HG03439 (cell line): ENCODE data around the gene BEGAIN.

Source experiments
- ATAC-seq: cut with Tn5 transposase; IDR thresholded peaks from one replicate; pipeline ENCODE4 v1.9.1; 2021; ENCODE audit warnings: mild to moderate bottlenecking, moderate library complexity; ENCODE audit not compliant: unreplicated experiment

BEGAIN gene

DNA sequence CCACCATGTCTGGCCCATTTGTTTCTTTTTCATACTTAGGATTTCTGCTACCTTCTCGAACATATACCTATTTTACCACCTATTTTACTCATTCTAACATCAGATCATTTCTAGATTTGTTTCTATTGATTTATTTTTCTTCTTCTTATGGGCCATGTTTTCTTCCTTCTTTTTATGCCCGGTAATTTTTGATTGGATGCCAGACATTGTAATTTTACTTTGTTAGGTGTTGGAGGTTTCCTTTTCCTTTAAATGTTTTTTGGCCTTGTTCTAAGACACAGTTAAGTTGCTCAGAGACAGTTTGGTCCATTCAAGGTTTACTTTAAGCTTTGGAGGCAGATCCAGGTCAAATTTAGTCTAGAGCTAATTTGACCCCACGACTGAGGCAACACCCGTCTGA lies 14.7 kb upstream of the BEGAIN start:
- no peak for ATAC-seq

DNA sequence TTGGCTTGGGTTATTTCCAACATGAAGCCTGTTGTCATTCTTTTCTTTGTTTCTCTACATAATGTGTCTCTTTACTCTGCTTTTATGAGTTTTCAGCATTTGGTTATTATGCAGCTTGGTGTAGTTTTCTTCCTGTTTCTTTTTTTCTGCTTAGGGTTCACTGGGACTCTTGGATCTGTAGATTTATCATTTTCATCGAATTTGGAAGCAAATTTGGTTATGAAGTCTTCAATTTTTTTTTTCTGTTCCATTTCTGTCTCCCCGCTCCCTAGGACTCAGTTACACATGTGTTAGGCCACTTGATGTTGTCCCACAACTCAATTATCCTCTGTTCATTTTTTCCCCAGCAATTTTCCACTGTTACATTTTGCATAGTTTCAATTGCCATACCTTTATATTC lies 13.8 kb upstream of the BEGAIN start:
- ATAC-seq = no peak

DNA sequence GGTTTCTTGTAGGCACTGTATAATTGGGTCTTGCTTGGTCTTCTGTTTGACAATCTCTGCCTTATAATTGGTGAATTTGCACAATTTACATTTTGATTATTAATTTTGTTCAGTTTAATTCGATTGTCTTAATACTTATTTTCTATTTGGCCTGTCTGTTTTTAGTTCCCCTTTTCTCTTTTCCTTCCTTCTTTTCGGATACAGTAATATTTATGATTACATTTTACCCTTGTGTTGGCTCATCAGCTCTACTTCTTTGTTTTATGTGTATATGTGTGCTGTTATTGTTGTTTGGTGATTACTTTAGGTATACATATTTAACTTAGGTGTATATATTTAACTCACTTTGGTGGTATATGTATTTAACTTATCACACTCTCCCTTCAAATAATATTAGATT lies 12.8 kb upstream of the BEGAIN start:
- no peak for ATAC-seq

DNA sequence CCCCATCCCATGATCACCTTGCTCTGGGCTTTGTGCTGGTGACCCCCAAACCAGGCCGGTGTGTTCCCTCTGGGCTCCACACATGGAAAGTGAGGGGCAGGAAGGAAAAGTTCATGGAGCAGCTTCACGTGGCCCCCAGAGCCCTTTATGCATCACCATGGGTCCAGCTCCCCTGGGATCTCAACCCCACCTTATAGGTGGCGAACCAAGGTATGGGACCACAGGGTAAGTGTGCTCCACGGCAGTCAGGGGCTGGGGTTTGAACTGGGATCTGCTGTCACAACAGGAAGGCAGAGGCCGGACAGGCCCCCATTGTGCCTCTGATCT lies 7.4 kb upstream of the BEGAIN start:
- ATAC-seq = no peak

DNA sequence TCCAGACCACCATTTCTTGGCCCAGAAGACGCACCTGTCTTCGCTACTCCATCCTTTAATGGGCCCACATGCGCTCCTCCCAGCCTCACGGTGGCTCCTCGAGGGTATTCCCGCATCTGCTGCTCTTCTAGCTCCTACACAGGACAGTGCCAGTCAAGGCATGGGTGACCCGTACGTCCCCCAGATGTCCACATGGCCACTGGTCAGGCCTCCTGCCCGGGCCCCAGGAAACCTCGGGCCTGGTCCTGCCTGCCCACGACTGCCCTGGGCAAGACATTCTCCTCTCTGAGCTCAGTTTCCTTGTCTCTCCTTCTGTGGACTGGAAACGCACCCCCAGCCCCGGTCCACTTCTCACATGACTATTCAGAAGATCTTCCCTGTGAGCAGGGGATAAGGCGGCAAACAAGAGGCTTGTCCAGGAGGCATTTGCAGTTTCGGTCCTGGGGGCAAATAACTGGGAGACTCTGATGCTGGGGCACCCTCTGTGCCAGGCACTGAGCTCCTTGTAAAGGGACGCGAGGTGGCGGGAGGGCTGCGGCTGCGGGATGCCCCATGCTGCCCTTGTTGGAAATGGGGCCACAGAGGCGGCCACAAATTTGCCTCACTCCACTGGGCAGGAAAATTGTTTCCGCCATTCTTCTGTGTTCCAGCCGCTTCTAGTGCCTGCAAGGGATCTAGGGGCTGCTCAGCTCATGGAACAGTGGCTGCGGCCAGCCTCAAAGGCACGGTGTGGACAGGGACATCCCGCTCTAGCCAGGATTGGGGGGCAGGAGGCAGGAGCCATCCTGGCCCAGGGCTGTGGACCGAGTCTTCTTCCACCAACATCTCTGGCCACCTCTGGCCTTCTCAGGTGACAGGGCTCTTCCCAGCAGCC lies 6.8 kb upstream of the BEGAIN start:
- no peak for ATAC-seq

DNA sequence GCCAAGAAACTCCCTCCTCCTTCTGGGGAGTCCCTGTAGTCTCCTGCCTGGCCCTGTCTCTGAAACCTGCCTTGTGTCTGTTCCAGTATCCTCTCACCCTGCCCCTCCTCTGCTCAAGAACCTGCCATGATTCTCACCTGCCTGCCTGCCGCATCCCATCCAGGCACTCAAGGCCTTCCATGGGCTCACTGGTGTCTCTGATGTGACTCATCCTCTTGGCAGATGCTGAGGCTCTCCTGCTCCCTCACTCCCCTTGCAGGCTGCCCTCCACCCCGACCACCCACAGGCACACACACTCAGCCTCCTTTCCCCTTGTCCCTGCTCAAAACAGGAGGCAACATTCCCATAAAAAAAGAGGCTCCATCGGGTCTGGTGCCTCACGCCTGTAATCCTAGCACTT lies 5.8 kb upstream of the BEGAIN start:
- no peak for ATAC-seq

DNA sequence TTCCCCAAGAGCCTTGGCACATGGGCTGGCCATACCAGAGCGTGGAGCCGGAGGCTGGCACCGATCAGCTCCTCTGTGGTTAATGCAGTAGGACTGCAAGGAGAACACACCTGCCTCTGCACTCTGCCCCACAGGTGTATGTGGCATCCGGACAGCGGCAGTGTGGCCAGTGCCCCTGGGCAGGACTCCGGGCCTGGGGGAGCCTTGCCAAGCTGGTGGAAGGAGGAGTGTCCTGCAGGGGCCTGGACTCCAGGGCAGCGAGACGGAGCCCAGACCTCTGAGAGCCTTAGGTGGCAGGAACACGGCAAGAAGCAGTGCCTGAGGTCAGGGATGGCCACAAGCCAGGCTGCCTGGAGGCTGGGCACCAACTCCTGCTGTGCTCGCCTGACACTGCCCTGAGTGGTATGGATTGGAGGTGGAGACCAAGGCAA lies 5.3 kb upstream of the BEGAIN start:
- ATAC-seq = no peak

DNA sequence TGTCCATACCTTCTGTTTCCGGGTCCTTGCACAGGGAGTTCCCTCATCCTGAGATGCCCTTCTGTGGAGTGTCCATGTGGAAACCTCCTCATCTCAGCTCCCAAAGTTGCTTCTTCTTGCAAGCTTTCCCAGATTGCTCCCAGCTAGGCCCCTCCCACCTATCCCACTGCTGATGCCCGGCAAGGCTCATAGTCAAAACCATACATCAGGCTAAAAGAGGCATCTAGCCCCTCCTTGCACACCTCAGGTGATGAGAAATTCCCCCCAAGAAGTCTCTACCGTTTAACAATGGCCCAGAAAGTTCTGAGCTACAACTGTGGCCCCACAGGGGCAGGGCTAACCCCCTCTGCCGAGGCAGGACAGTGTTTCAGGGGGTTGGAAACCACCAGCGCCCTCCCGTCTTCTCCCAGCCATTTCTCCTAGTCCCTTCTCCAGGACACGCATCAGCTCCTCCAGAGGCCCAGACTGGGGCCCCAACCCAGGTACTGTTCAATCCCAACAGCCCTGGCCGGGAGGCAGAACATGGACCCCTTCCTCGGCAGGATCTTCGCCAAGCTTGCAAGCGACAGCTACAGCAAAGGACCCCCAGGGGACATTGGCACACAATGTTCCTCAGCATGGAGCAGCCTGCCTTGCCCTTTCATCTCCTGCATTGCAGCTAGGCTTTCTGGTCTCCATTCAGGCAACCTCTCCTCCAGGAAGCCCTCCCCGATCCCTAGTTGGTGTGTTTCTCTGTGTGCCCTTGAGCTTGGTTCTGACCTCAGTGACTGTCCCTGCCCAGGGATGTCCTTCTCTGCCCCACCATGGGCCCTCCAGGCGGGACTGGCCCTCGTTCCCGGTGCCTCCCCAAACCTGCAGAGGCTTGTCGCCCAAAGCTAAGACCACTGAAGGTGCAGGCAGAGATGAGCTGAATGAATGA lies 4.5 kb upstream of the BEGAIN start:
- ATAC-seq = no peak

DNA sequence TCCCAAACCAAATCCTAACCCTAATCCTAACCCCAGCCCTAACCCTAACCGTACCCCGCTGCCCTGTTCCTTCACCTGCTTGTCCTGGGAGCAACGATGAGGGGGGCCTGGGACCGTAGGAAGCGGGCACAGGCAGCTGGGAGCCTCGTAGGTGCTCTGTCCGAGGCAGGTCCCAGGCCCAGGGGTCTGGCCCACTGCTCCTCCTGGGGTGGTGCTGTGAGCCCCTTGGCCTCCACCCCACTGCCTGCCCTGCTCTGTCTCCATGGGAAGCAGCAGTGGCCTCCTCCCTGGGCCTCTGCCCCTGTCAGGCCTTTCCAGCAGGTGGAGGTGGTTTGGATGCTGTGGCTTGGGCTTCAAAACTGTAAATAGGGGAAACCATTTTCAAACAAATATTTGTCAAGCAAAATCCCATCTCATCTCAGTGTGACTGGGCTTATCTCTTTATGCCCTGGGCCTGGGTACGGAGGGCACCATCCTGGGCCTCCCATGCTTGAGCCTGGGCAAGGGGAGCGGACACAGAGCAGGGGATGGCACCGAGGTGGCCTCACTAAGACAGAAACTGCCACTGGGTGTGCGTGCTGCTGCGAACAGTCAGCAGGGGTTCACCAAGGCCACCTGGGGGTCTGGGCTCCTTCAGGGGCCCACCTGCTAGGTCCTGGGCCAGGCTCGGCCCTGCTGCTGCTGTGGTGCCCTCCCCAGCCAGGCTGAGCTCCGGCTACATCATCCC lies 3.7 kb upstream of the BEGAIN start:
- ATAC-seq = no peak

DNA sequence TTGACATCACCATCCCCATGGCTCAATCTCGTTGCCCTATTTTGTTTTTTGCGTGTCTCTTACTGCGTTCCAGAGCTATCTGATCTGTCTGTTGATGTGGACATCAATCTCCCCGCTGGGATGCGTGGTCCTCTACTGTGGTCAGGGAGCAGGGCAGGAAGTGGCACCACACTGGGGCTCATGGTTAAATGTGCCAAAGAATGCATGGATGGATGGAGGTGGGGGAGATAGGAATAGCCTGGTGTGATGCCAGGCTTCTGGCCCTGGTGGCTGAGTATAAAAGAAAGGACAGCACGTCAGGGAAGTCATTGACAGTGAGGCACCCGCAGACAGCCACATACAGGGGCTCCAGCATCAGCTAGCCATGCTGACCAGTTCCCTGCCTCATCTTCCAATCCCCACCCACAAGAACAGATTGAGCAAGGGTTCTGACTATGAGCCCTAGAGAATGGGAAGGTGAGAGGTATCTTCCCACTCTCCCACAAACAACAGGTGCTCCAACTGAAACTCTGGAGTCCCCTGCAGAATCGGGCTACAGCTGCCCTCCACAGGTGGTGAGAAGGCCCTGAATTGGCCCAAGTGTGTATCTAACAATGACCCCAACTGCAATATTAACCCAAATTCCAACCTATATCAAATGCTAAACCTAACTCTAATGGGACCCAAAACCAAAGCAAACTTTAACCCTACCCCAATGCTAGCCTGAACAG lies 2.7 kb upstream of the BEGAIN start:
- no peak for ATAC-seq

DNA sequence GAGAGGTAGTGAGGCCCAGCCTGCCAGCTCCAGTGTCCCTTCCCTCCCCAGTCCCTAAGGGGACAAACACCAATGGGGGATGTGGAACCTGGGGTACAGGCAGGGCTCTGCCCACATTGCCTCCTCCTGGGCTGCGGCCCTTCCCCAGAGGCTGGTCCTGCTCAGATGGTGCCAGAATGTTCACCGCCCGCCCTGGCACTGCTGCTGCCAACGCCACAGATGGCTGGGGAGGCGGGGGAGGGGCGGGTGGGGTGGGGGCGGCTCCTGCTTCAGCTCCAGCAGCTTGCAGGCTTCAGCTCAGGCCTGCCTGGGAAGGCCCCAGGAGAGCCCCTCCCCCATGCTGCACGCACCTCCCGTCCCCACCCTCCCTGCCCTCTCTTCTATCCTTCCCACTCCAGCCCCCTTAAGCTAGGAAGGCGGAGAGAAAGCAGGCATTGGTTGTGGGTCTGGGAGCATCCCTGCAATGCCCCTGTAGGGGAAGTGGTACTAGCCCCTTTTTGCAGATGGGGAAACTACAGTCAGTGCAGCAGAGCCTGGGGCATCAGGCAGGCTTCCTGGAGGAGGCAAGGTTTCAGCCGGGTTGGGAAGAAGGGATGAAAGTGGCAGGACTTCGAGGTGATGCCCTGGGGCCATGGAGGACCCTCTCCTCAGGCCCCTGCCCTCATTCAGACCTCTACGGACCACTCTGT lies 2.0 kb upstream of the BEGAIN start:
- no peak for ATAC-seq

DNA sequence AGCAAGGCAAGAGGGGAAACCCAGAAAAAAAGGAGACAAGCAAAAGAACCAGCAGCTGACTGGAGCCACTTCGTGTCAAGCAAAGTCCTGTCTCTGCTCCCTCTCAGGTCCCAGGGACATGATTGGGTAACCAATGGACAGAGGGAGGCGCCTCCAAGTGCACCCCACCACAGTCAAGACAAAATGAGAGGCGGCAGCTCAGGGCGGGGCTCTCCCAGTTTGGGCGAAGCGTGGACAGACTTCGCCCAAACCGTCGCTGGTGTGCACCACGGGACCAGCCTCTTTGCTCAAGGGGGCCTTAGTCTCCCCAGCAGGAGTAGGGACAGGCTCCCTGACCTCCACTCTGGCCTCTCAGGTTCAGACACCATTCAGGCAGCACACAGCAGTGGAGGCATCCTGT lies 1.5 kb upstream of the BEGAIN start:
- ATAC-seq = no peak

DNA sequence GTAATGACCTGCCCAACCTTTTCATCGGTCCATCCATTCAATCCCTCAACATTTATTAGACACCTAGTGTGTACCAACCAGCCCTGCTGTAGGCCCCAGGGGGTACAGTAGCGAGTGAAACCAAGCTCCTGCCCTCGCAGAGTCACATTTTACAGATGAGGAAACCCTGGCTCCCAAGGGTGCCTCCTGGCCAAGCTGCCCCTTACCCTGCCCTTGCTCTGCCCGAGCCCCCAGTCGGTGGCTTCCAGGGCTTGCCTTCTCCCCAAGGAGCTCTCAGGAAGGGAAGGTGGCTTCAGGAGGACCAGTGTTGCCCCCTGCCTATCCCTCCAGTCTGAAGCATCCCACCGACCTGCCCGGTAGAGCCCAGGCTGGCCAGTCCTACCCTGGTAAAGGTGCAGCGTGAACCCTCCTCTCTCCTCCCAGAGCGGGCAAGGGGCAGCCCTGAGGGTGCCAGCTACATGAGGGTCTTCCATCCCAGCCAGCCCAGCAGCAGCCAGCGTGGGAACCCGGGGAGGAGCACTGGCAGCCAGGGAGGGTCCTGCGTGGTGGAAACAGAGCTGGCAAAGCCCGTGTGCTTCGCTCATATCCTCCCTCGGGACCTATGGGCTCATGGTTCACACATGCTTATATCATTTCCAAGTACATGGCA lies 670 bp upstream of the BEGAIN start:
- ATAC-seq = no peak

DNA sequence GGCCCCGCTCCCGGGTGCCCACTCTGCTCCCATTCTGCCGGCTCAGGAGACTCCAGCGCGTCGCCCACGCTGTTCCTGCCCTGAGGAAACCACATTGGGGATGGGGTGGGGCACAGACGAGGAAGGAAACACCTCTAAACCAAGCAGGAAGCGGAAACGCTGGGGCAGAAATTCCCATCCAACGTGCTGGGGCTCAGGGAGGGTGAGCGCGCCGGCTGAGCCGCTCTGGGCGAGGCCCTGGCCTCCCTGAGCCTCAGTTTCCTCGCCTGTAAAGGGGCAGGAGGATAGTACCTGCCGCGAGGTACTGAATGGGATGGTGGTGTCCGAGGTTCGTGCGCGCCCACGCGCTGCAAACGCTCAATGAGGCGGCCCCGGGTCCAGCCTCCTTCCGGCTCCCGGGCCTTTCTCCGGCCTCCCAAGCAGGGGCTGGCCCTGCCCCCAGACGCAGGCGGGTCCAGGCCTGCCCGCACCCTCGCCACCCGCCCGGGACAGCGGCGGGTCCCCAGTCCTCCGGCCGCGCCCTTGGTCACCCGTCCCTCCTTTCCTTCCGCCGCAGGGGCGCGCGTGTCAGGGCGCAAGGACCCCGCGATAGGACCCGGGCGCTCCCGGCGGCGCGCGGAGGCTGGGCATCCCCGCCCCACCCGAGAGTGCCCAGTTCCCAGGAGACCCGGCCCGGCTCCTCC lies 673 bp downstream of the BEGAIN start:
- ATAC-seq = no peak

DNA sequence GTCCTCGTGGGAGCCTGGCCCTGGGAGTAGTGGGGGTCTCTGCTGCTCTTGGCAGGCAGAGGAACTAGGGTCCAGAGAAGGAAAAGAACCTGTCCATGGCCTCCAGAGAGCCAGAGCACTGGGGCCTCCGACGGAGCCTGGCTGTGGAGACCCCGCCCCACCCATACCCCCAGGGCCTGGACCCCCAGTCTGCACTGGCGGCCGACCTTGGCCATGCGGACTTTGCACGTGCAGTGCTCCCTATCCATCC lies 1.1 kb downstream of the BEGAIN start:
- no peak for ATAC-seq

DNA sequence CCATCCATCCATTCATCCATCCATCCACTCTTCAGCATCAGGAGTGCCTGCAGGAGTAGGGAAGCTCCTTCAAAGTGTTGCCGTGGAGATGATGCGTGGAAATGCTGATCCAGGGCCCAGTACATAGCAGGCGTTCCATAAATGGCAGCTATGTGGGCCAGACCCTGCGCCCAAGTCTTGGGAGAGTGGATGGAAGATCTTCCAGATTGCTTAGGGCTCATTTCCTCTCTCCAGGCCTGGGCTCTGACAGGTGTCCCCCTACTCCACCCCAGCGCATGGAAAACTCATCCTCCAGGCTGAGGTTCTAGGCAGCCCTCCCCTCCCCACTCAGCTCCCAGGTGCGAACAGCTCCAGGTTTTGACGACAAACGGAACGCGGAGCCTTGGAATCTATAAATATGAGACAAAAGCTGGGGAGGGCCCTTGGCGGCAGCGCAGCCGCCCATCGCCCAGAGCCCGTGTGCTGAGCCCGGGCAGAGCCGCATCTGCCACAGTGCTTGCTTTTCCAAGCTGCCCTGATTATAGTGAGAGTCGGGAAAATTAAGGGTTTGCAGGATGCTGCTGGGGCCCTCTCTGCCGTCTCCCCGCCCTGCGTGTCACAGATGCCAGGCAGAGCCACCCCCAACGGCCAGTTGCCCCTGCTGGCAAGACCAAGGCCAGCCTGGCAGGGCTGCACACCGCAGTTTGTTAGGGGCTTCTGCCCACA lies 1.6 kb downstream of the BEGAIN start:
- ATAC-seq = no peak

DNA sequence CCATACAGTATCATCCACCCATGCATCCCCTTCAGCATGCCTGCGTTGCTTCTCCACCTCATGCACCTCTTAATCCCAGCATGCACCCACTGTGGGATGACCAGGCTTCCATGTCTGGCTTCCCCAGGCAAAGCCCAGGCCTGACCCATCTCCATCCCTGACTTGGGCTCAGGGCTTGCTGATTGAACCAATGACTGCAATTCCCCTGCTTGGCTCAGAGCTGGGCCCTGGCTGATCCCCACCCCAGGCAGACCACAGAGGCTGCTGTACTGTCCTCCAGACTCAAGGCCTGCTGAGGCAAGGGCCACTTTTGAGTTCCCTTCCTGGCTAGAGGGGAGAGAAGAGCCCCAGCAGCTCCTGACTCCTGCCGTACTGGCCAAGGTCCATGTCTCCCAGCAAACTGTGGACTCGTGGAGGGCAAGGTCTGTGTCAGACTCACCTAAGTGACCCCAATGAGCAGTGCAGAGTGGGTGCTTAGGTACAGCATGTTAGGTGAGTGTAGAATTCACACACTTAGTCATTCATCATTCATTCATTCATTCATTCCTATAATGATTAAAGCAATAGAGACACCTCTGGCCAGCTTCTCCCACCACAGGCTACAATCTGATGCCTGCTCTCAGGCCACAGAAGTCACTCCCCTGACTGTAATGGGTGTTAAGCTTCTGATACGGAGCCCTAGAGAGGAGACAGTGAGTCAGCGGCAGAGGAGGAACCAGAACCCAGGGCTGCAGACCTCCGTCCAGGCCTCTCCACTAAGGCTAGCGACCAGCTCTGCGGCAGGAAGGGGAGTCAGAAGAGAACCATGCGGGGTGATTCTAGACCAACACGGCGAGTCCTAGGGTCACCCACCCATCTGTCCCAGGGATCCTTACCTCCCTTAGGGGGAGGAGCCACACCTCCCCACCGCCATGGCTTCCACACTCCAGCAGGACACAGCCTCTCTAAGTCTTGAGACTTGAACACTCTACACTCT lies 2.9 kb downstream of the BEGAIN start:
- ATAC-seq = no peak

DNA sequence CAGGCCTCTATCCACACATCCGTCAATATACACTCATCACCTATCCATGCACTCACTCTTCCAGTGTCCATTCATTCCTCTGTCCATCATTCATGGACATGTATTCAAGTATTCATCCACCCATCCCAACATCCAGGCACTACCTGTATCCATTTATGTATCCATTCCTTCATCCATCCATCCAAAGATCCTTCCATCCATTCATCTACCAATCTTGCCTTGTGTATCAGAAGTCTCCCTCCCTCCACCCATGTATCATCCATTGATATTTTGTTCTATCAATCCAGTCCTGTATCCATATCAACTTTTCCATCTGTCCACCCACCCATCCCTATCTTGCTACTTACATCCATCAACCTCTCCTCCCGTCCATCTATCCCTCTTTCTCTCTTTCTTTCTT lies 4.0 kb downstream of the BEGAIN start:
- ATAC-seq = no peak
